Measurements from ENCODE around the gene OR2H2.

OR2H2 gene

GRCh38 chr6:29561091-29561490, 23.8 kb upstream of the OR2H2 start:
- TF ChIP-seq Cebpa-rat (IDR thresholded peaks at IDR 0.05): no peak

GRCh38 chr6:29561606-29562181, 23.2 kb upstream of the OR2H2 start:
- H3K36me3 ChIP-seq: no peaks in the 10 kb centered on the region
- H3K9ac ChIP-seq: no peak overlapping the region
- TF ChIP-seq Cebpa-rat (IDR thresholded peaks at IDR 0.05): no peak
- no peak overlapping the region for H3K27ac ChIP-seq
- H3K4me2 ChIP-seq: no peak overlapping the region
- H3K27me3 ChIP-seq: no peaks in the 10 kb centered on the region
- H3K9me3 ChIP-seq: no peaks in the 10 kb centered on the region
- no peaks in the 10 kb centered on the region for H4K20me1 ChIP-seq
- no peak overlapping the region for H3K4me3 ChIP-seq
- H3K4me1 ChIP-seq: no peaks in the 10 kb centered on the region

More at GRCh38 chr6:29561091-29561490, 23.8 kb upstream of the OR2H2 start:
- Histone ChIP-seq H3K36me3 (no peaks in the 10 kb centered on the region), H3K9ac (no peak overlapping the region), H3K27ac (no peak overlapping the region), H3K9me3 (no peaks in the 10 kb centered on the region), H3K4me3 (no peak overlapping the region), H3K27me3 (no peaks in the 10 kb centered on the region), H3K4me2 (no peak overlapping the region), H4K20me1 (no peaks in the 10 kb centered on the region), H3K4me1 (no peaks in the 10 kb centered on the region)

GRCh38 chr6:29563435-29563965, 21.4 kb upstream of the OR2H2 start:
- Histone ChIP-seq H3K9ac (no peak overlapping the region), H4K20me1 (no peaks in the 10 kb centered on the region), H3K4me1 (no peaks in the 10 kb centered on the region), H3K9me3 (no peaks in the 10 kb centered on the region), H3K4me3 (no peak overlapping the region), H3K27me3 (no peaks in the 10 kb centered on the region), H3K27ac (no peak overlapping the region), H3K36me3 (no peaks in the 10 kb centered on the region), H3K4me2 (no peak overlapping the region)
- TF ChIP-seq Cebpa-rat (IDR thresholded peaks at IDR 0.05): no peak

- H3K36me3 ChIP-seq: no peaks in the 10 kb centered on the region
- no peak overlapping the region for H3K4me2 ChIP-seq
- no peaks in the 10 kb centered on the region for H3K9me3 ChIP-seq
- H3K27me3 ChIP-seq: no peaks in the 10 kb centered on the region
- H3K4me1 ChIP-seq: no peaks in the 10 kb centered on the region
- H4K20me1 ChIP-seq: no peaks in the 10 kb centered on the region
- no peak overlapping the region for H3K4me3 ChIP-seq
- TF ChIP-seq Cebpa-rat (IDR thresholded peaks at IDR 0.05): no peak
- no peak overlapping the region for H3K9ac ChIP-seq
- no peak overlapping the region for H3K27ac ChIP-seq
Measured at GRCh38 chr6:29564875-29565274, 20.0 kb upstream of the OR2H2 start.

GRCh38 chr6:29566856-29567255, 18.1 kb upstream of the OR2H2 start:
- Histone ChIP-seq H3K27me3 (no peaks in the 10 kb centered on the region), H3K9me3 (no peaks in the 10 kb centered on the region), H3K36me3 (no peaks in the 10 kb centered on the region), H3K9ac (no peak overlapping the region), H4K20me1 (no peaks in the 10 kb centered on the region), H3K27ac (no peak overlapping the region), H3K4me2 (no peak overlapping the region), H3K4me3 (no peak overlapping the region), H3K4me1 (no peaks in the 10 kb centered on the region)
- no peak for TF ChIP-seq Cebpa-rat (IDR thresholded peaks at IDR 0.05)

GRCh38 chr6:29567541-29567940, 17.4 kb upstream of the OR2H2 start:
- no peak for TF ChIP-seq Cebpa-rat (IDR thresholded peaks at IDR 0.05)
- no peaks in the 10 kb centered on the region for H3K27me3 ChIP-seq
- no peak overlapping the region for H3K4me2 ChIP-seq
- no peak overlapping the region for H3K27ac ChIP-seq
- H3K9ac ChIP-seq: no peak overlapping the region
- no peaks in the 10 kb centered on the region for H4K20me1 ChIP-seq
- H3K9me3 ChIP-seq: no peaks in the 10 kb centered on the region
- H3K36me3 ChIP-seq: no peaks in the 10 kb centered on the region
- H3K4me1 ChIP-seq: no peaks in the 10 kb centered on the region
- no peak overlapping the region for H3K4me3 ChIP-seq

- Histone ChIP-seq H3K36me3 (no peaks in the 10 kb centered on the region), H4K20me1 (no peaks in the 10 kb centered on the region), H3K9me3 (no peaks in the 10 kb centered on the region), H3K4me3 (no peak overlapping the region), H3K27me3 (no peaks in the 10 kb centered on the region), H3K9ac (no peak overlapping the region), H3K4me2 (no peak overlapping the region), H3K27ac (no peak overlapping the region), H3K4me1 (no peaks in the 10 kb centered on the region)
- no peak for TF ChIP-seq Cebpa-rat (IDR thresholded peaks at IDR 0.05)
Measured at GRCh38 chr6:29567991-29568390, 16.9 kb upstream of the OR2H2 start.

- Histone ChIP-seq H3K9ac (no peak overlapping the region), H3K4me1 (no peaks in the 10 kb centered on the region), H3K36me3 (no peaks in the 10 kb centered on the region), H3K9me3 (no peaks in the 10 kb centered on the region), H3K4me3 (no peak overlapping the region), H3K4me2 (no peak overlapping the region), H4K20me1 (no peaks in the 10 kb centered on the region), H3K27ac (no peak overlapping the region), H3K27me3 (no peaks in the 10 kb centered on the region)
- no peak for TF ChIP-seq Cebpa-rat (IDR thresholded peaks at IDR 0.05)
Measured at GRCh38 chr6:29576056-29576455, 8.9 kb upstream of the OR2H2 start.

- Histone ChIP-seq H3K4me2 (no peak overlapping the region), H4K20me1 (no peaks in the 10 kb centered on the region), H3K9me3 (no peaks in the 10 kb centered on the region), H3K4me1 (no peaks in the 10 kb centered on the region), H3K36me3 (no peaks in the 10 kb centered on the region), H3K27me3 (no peaks in the 10 kb centered on the region), H3K27ac (no peak overlapping the region), H3K4me3 (no peak overlapping the region), H3K9ac (no peak overlapping the region)
- no peak for TF ChIP-seq Cebpa-rat (IDR thresholded peaks at IDR 0.05)
Measured at GRCh38 chr6:29577544-29577943, 7.4 kb upstream of the OR2H2 start.

- no peaks in the 10 kb centered on the region for H4K20me1 ChIP-seq
- no peak overlapping the region for H3K27ac ChIP-seq
- TF ChIP-seq Cebpa-rat (IDR thresholded peaks at IDR 0.05): no peak
- H3K27me3 ChIP-seq: no peaks in the 10 kb centered on the region
- peaks cover 23% of the 10 kb centered on the region for H3K4me1 ChIP-seq
- H3K4me3 ChIP-seq: no peak overlapping the region
- H3K4me2 ChIP-seq: peak overlapping the region; percentile 42; the same call in 1 of the 2 replicates
- no peaks in the 10 kb centered on the region for H3K9me3 ChIP-seq
- no peaks in the 10 kb centered on the region for H3K36me3 ChIP-seq
- no peak overlapping the region for H3K9ac ChIP-seq
Measured at GRCh38 chr6:29589423-29590048, 4.6 kb downstream of the OR2H2 start.
